NCI-H187 (cell line): Measurements from ENCODE around the gene SYCE3.
A peak's percentile ranks its signal among the peaks of the same experiment; 100 is the strongest.

Experiments used
- DNase-seq, 2 experiments: peaks; one replicate each; lab custom pipeline; 2025; lab: John Stamatoyannopoulos, UW

The SYCE3 gene

DNA sequence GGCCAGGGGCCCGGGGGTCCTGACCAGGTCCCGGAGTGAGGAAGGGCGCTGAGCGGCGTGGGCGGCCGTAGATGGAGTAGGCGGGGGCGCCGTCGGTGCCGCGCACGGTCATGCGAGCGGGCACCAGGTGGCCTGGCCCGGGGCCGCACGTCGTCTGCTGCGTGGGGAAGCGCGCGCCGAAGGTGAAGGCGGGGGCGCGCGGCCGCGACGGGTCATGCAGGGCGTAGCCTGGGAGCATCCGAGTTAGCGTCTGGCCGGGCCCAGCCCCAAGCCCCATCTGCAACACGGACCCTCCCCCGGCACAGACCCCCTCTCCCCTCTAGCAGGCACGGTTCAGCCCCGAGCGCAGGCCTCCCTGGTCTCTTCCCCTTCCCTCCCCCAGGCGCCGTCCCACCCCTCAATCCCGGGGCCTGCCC lies 31.2 kb downstream of the SYCE3 start:
- DNase-seq: no peak

DNA sequence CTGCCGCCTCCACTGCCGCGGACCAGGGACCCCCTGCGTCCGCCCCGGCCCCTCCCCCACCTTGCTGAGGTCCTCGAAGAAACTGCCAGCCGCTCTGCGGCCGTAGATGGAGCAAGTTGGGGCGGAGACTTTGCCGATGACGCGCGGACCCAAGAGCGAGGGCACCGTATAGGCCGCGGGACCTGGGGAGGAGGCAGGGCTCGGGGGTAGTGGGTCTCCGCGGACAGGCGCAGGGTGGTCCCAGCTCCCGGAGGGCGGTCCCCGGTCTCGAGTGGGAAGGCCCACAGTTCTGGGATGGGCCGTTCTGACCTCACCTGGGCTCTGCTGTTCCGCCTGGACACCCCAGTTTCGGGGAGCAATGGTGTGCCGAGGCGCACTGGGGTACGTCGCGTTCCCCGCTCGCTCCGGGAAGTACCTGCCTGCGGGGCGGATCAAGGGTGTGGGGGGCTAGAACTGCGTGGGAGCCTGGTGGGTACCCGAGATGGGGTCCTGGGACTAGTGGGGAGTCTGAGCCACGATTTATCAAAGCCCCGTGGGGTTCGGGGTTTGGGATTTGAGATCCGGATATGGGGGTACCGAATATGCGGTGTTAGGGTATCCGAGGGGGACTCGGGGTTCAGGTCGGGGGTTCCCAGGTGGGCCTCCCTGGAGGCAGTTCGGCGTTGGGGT lies 31.7 kb downstream of the SYCE3 start:
- DNase-seq: no peak

DNA sequence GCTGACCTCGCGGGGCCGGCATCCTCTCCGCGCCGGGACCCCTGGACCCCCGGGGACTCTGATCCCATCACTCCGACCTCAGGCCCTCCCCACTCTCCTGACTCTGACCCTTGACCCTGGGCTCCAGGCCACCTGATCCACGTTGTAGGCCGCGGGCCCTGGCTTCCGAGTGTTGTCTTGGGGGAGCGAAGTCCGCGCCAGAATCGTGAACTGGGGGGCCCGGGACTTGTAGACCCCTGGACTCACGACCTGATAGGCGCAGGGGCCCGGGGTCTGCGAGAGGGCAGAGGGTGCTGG lies 32.2 kb downstream of the SYCE3 start:
- no peak for DNase-seq

DNA sequence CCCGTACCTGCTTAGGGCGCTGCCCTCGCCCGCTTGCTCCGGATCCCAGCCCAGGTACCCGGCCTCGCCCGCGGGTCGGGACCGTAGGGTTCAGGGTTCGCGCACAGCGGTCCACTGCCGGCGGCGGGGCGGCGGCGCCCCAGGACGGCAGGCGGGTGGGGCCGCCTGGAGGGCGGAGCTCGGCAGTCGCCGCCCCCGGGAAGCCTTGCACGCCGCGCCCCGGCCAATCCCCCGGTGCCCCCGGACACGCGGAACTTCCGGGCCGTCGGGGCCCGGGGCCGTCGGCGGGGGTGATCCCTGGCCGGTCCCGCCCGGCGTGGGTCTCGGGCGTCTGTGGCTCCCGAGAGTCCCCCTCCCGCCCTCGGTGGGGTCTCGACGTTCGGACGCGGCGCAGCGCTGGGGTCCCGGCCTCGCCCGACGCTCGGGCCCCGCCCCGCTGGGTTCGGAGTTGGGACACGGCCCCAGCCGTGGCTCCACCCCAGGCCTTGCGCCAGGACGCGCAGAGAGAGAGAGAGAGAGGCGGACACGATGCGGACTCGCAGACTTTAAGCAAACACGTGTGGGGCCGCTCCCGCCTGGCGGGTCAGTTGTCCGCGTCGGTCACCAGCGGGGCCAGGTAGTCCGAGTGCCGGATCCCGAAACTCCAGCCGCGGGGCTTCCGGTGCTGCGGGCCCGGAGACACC lies 32.7 kb downstream of the SYCE3 start, which contains the start of gene TYMP:
Gene TYMP, minus strand, starts transcription at position 116 of the 683 bp plus-strand sequence. CDS start 303 bp downstream, outside the sequence.
- DNase-seq: no peak

GRCh38 chr22:50529416-50529896 lies 33.3 kb downstream of the SYCE3 start:
- DNase-seq: no peak

DNA sequence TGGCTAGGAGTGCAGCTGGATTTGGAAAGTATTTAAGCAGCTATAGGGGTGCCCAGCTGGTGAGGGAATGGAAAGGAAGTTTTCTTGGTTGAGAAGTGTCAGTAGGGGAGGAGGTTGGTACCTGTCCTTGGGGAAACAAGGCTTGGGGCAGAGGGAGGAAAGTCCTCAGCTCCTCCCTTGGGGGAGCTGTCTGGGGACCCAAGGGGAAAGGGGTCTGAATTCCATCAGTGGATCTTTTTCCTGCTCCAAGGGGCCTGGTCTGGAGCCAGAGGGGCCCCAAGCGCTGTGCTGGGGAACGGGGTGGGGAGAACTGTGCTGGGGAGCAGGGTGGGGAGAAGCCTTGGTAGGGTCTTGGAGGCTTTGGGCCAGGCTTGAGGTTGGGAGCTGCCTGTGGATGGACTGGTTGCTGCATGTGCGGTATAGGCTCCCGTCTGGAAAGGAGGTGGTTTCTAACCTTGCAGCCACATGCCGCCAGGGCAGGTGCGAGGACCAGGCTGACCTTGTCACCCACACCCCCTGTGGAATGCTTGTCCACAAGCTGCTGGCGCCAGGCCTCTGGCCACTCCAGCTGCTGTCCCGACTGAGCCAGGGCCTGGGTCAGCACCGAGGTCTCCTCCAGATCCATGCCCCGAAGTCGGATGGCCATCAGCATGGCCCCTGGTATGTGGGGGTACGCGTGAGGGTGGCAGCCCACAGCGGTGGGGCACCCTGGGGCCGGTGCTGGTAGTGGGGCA lies 33.9 kb downstream of the SYCE3 start:
- DNase-seq: no peak

- DNase-seq: no peak
Measured at GRCh38 chr22:50527921-50528681, 34.6 kb downstream of the SYCE3 start.

DNA sequence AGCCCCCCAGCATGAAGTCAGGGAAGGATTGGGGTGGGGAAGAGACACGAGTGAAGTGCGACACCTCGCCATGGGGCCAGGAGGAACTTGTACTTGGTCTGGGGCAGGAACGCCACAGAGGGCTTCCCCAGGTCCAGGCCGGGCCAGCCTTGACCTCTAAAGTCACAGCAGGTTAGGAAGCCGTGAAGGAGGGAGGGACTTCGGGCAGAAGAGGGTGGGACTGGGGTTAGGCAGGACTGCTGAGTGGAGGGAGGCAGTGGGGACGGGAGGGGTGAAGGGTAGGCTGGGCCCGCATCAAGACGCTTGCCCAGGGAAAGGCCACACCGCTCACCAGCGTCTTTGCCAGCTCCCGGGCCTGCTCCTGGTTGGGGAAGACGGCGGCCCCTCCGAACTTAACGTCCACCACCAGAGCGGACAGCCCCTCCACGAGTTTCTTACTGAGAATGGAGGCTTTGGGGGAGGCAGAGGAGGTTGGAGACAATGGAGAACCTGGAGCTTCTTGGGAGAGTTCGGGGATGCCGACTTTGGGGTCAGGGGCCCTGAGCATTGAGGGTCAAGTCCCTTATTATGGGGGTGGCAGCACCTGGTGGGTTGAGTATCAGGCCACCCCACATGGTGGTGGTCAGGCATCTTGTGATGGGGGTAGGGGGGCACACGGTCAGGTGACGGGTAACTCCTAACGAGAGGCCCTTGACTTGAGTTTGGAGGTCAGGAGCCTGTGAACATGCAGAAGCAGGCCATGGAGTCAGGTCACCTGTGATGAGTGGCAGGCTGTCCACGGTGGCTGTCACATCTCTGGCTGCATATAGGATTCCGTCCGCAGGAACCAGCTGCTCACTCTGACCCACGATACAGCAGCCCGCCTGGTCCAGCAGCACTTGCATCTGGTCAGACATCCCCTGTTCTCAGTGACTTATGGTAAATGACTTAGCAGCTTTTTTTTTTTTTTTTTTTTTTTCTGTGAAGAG lies 35.6 kb downstream of the SYCE3 start:
- DNase-seq: no peak

GRCh38 chr22:50526108-50526833 lies 36.4 kb downstream of the SYCE3 start:
- DNase-seq: no peak

DNA sequence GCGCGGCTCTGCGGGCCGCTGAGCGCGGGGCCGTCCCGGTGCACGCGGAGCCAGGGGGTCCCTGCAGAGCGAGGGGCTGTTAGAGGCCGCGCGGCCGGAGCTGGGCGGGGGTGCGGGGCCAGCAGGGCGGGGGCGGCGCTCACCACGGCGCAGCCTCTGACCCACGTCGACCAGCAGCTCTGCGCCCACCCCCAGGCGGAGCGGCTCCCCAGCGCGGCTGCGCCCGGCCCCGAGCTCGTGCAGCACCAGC lies 36.9 kb downstream of the SYCE3 start:
- no peak for DNase-seq

DNA sequence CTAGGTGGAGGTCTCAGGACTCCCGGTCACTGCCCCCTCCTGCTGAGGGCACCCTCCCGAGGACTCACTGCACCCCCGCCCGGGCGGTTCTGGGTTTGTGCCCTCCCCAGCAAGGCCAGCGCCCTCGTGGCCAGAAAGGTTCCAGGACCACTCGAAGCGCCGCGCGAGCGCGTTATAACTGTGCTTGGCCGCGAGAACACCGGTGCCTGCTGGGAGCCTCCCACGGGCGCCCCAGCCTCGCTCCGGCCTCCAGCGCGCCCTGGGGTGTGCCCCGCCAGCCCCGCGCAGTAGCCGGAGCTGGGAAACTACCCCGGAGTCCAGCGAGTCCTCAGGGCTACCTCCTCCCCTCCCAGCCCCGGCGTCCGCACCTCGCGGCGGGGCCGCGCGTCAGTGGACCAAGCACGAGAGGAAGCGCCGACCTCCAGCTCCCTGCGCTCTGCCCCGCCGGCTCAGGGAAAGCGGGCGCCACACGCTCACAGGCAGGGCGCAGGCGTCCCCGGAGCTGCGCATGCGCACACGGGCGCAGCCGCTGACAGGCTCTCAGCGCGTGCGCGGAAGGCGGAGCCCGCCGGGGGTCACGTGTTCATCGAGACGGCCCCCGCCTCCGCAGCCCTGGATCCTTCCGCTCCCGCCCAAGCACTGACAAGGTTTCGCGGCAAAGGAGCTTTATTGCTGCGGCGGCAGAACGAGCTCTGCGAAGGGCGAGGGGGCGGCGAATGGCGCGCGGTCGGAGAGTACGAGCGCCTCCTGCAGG lies 37.4 kb downstream of the SYCE3 start, which contains the start of gene SCO2:
Gene SCO2, minus strand, starts transcription at position 495 of the 754 bp plus-strand sequence. CDS start 1,187 bp downstream, outside the sequence.
- DNase-seq: peak; percentile 14 to 59

GRCh38 chr22:50524676-50525103 lies 38.0 kb downstream of the SYCE3 start:
- DNase-seq: no peak

DNA sequence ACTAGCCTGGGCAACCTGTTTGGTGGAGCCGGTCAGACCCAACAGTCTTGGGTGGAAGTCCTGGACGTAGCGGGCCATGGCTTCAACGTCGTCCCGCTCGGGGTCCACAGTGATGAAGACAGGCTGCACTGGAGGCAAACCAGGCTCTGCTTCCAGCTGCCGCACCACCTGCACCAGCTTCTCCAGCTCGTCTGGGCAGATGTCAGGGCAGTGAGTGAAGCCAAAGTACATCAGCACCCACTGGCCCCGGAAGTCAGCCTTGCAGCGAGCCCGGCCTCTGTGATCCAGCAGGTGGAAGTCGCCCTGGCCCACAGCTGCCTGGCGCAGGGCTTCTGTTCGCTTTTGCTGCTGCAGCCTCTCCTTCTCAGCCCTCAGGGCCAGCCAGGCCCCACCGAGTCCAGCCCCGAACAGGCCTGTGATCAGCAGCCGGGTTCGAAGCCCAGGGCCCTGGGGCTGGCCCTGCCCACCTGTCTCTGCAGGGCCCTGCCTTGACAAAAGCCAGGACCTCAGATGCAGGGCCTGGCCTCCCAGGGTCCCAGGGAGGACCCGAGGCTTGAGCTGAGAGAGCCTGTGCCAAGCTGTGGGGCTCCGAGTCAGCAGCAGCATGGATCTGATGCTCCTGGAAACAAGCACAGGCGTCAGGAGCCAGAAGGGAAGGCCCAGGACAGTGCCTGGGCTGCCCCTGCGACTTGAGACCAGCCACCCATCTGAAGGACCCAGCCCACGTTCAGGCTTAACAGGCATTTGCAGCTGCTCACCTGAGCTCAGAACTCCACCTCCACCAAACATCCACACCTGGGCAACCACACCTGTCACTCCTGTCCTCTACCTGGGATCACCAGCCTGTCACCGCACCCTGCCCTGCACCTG lies 38.7 kb downstream of the SYCE3 start:
- no peak for DNase-seq

GRCh38 chr22:50523458-50523805 lies 39.3 kb downstream of the SYCE3 start:
- no peak for DNase-seq

DNA sequence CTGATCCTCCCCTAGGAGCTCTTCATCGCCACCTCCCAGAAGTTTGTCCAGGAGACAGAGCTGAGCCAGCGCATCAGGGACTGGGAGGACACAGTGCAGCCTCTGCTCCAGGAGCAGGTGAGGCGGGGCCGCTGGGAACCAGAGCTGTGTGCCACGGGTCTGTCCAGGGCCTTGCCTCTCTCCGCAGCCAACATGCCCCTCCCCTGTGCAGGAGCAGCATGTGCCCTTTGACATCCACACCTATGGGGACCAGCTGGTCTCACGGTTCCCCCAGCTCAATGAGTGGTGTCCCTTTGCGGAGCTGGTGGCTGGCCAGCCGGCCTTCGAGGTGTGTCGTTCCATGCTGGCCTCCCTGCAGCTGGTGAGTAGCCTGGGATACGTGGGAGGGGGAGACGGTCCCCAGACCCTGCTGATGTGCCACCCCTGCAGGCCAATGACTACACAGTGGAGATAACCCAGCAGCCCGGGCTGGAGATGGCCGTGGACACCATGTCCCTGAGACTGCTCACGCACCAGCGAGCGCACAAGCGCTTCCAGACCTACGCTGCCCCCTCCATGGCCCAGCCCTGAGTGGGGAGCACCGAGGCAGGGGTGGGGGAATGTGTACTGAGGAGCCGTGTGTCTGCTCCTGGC lies 39.8 kb downstream of the SYCE3 start:
- DNase-seq: no peak

DNA sequence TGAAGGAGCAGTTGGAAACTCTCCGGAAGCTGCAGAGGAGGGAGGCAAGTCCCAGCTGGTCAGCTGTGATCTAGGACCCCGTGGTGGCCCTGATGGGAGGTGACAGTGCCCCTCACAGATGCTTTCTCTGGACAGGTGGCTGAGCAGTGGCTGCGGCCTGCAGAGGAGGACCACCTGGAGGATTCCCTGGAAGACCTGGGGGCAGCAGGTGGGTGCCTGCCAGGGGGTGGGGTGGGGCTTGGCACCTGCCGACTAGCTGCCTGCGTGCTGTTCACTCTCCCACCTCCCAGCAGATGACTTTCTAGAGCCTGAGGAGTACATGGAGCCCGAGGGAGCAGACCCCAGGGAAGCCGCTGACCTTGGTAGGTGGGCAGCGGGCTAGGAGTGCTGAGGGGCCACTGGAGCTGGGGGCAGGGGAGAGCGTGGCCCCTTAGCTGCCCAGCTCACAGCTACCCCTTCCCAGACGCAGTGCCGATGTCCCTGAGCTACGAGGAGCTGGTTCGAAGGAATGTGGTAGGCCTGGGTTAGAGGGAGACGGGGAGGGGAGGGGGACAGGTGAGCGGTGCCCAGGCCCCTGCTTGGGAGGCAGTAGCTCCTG lies 40.4 kb downstream of the SYCE3 start:
- DNase-seq: no peak

- no peak for DNase-seq
Measured at GRCh38 chr22:50521710-50522109, 41.0 kb downstream of the SYCE3 start.
